K562 (cell line): ENCODE data around the gene PCP4L1. TPM values are rescaled to one million over a fixed set of nuclear protein-coding genes. Genes with fewer than 3 reads are reported as not detected.

Experiments
- CREM ChIP-seq: IDR thresholded peaks from 2 replicates; pipeline ENCODE4 v1.6.1; 2014; ENCODE audit warnings: antibody characterized with exemption, low read depth
- DPF2 ChIP-seq: fragments of 450-650 bp; IDR thresholded peaks from 2 replicates; pipeline ENCODE4 v1.6.1; 2016
- ERF ChIP-seq: fragments of 450-650 bp; formaldehyde crosslinking; IDR thresholded peaks from 2 replicates; pipeline ENCODE4 v1.4.0; 2020; ENCODE audit warnings: mild to moderate bottlenecking, mixed read lengths
- IRF9 ChIP-seq: fragments of 450-650 bp; IDR thresholded peaks from 2 replicates; pipeline ENCODE4 v1.6.1; 2016; ENCODE audit warnings: missing biosample characterization, missing genetic modification characterization
- KAT2B ChIP-seq: IDR thresholded peaks from one replicate; pipeline ENCODE4 v1.6.1; 2012; ENCODE audit warnings: low read depth, mild to moderate bottlenecking, control low read depth, inconsistent platforms, low read length, moderate library complexity
- NFIC ChIP-seq: fragments of 450-650 bp; IDR thresholded peaks from 2 replicates; pipeline ENCODE4 v1.6.1; 2017; ENCODE audit warnings: mild to moderate bottlenecking, inconsistent platforms
- PHF20 ChIP-seq: fragments of 450-650 bp; IDR thresholded peaks from 2 replicates; pipeline ENCODE4 v1.6.1; 2018; ENCODE audit not compliant: partially characterized antibody
- TFE3 ChIP-seq: fragments of 450-650 bp; formaldehyde crosslinking; IDR thresholded peaks from 2 replicates; pipeline ENCODE4 v1.4.0; 2020; ENCODE audit warnings: mild to moderate bottlenecking, mixed read lengths
- ZNF217 ChIP-seq: sonication (generic); formaldehyde crosslinking; IDR thresholded peaks from 2 replicates; pipeline ENCODE4 v1.8.0; 2022; ENCODE audit warnings: mild to moderate bottlenecking, missing genetic modification reagents
- ZNF354B ChIP-seq: fragments of 250-450 bp; sonication (Bioruptor Pico); IDR thresholded peaks from 2 replicates; pipeline ENCODE4 v1.4.0; 2020
- ZNF445 ChIP-seq: fragments of 250-450 bp; sonication (Bioruptor Pico); IDR thresholded peaks from 2 replicates; pipeline ENCODE4 v1.4.0; 2020; ENCODE audit warnings: low read depth, mild to moderate bottlenecking, moderate library complexity
- ZNF583 ChIP-seq: fragments of 250-450 bp; sonication (Bioruptor Pico); IDR thresholded peaks from 2 replicates; pipeline ENCODE4 v1.4.0; 2020
- polyA plus RNA-seq, 8 experiments: library from polyadenylated mRNA; depleted of rRNA in 4 of 8; stranded (reverse) in 5 of 8; unstranded in 3 of 8; fragments of >200 nt; fragmentation: Nextera tagmentation in 2 of 8; fragmentation: Illumina TruSeq in 1 of 8; extraction: Ambion mirVana in 2 of 8; extraction: Trizol in 1 of 8; gene quantifications; 2 replicates each; pipeline versions ENCODE4 v1.2.1 to v1.2.3, GENCODE V29; 2011 to 2014; ENCODE audit warnings: inconsistent platforms in 1 of 8, missing spikeins in 1 of 8
- total RNA-seq, 7 experiments: library from RNA; depleted of rRNA in 6 of 7; stranded (reverse); fragments of >200 nt in 6 of 7; fragmentation: Illumina TruSeq in 2 of 7; extraction: Trizol in 2 of 7; gene quantifications; 2 replicates each; pipeline versions ENCODE4 v1.2.1 to v1.2.3, GENCODE V29; 2011 to 2021; ENCODE audit warnings: low replicate concordance in 1 of 7
- TF ChIP-seq, protein P1 (sequence below): fragments of 150-350 bp; IDR thresholded peaks from 2 replicates; pipeline ENCODE4 v1.6.1; 2014; ENCODE audit warnings: low read depth, mild to moderate bottlenecking, low read length, borderline replicate concordance
- TF ChIP-seq, protein P2 (sequence below): fragments of 450-650 bp; IDR thresholded peaks from 2 replicates; pipeline ENCODE4 v1.6.1; 2016; ENCODE audit warnings: low read depth

Gene PCP4L1
- total and polyA plus RNA-seq, 9 of the 15 experiments (the other 6 are each of a cell fraction or from before 2014, with no cell fraction given) = not detected

DNA sequence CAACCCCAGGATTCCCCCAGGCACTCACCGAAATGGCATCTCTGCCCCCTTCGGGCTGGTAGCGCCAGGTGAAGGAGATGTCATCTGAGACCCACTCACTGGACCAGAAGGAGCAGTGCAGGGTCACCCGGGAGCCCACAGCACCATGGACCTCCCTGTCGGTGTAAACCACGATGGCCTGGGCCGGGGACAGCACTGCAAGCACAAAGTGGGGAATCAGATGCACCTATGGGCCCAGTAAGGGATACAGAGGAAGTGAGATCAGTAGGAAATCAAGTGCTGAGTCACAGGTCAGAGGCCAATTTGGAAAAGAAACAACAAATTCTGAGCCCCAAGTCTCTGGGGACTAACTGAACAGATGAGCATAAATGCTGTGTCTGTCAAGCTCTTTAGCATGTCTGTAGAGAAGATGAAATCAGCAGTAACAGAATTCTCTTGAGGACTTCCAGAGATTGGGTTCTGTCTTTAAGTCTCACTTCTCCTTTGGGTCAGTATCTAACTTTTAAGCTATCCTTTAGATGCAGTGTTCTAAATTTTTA is 48.8 kb downstream of the PCP4L1 start (continued):
- TF ChIP-seq, protein P1, sequence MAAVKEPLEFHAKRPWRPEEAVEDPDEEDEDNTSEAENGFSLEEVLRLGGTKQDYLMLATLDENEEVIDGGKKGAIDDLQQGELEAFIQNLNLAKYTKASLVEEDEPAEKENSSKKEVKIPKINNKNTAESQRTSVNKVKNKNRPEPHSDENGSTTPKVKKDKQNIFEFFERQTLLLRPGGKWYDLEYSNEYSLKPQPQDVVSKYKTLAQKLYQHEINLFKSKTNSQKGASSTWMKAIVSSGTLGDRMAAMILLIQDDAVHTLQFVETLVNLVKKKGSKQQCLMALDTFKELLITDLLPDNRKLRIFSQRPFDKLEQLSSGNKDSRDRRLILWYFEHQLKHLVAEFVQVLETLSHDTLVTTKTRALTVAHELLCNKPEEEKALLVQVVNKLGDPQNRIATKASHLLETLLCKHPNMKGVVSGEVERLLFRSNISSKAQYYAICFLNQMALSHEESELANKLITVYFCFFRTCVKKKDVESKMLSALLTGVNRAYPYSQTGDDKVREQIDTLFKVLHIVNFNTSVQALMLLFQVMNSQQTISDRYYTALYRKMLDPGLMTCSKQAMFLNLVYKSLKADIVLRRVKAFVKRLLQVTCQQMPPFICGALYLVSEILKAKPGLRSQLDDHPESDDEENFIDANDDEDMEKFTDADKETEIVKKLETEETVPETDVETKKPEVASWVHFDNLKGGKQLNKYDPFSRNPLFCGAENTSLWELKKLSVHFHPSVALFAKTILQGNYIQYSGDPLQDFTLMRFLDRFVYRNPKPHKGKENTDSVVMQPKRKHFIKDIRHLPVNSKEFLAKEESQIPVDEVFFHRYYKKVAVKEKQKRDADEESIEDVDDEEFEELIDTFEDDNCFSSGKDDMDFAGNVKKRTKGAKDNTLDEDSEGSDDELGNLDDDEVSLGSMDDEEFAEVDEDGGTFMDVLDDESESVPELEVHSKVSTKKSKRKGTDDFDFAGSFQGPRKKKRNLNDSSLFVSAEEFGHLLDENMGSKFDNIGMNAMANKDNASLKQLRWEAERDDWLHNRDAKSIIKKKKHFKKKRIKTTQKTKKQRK = no peak
- TF ChIP-seq PHF20 (no peak), DPF2 (peak; percentile 75), ZNF354B (CRISPR knock-in tag) (no peak), TFE3 (CRISPR knock-in tag) (no peak), ZNF217 (CRISPR knock-in tag) (no peak), ERF (no peak), KAT2B (no peak), CREM (peak; percentile 49; the same call in 1 of the 2 replicates), ZNF445 (CRISPR knock-in tag) (no peak), ZNF583 (no peak), NFIC (no peak), IRF9 (tag) (no peak)
- TF ChIP-seq, protein P2, sequence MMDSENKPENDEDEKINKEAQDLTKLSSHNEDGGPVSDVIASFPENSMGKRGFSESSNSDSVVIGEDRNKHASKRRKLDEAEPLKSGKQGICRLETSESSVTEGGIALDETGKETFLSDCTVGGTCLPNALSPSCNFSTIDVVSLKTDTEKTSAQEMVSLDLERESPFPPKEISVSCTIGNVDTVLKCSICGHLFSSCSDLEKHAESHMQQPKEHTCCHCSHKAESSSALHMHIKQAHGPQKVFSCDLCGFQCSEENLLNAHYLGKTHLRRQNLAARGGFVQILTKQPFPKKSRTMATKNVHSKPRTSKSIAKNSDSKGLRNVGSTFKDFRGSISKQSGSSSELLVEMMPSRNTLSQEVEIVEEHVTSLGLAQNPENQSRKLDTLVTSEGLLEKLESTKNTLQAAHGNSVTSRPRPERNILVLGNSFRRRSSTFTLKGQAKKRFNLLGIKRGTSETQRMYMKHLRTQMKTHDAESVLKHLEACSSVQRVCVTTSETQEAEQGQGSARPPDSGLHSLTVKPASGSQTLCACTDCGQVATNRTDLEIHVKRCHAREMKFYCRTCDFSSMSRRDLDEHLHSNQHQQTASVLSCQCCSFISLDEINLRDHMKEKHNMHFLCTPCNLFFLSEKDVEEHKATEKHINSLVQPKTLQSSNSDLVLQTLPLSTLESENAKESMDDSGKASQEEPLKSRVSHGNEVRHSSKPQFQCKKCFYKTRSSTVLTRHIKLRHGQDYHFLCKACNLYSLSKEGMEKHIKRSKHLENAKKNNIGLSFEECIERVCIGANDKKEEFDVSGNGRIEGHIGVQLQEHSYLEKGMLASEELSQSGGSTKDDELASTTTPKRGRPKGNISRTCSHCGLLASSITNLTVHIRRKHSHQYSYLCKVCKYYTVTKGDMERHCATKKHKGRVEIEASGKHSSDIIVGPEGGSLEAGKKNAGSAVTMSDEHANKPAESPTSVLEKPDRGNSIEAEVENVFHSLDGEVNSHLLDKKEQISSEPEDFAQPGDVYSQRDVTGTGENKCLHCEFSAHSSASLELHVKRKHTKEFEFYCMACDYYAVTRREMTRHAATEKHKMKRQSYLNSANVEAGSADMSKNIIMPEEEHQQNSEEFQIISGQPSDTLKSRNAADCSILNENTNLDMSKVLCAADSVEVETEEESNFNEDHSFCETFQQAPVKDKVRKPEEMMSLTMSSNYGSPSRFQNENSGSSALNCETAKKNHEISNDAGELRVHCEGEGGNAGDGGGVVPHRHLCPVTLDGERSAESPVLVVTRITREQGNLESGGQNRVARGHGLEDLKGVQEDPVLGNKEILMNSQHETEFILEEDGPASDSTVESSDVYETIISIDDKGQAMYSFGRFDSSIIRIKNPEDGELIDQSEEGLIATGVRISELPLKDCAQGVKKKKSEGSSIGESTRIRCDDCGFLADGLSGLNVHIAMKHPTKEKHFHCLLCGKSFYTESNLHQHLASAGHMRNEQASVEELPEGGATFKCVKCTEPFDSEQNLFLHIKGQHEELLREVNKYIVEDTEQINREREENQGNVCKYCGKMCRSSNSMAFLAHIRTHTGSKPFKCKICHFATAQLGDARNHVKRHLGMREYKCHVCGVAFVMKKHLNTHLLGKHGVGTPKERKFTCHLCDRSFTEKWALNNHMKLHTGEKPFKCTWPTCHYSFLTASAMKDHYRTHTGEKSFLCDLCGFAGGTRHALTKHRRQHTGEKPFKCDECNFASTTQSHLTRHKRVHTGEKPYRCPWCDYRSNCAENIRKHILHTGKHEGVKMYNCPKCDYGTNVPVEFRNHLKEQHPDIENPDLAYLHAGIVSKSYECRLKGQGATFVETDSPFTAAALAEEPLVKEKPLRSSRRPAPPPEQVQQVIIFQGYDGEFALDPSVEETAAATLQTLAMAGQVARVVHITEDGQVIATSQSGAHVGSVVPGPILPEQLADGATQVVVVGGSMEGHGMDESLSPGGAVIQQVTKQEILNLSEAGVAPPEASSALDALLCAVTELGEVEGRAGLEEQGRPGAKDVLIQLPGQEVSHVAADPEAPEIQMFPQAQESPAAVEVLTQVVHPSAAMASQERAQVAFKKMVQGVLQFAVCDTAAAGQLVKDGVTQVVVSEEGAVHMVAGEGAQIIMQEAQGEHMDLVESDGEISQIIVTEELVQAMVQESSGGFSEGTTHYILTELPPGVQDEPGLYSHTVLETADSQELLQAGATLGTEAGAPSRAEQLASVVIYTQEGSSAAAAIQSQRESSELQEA = no peak
